Effector memory CD4-positive, alpha-beta T cell (primary cell): ENCODE results near the gene CARD6.
"Not testable (repeated sequence)": the region's sequence is repeated elsewhere in the genome, so short reads cannot be mapped to it uniquely, and the experiment has no call there.

Experiments used
- DNase-seq, 3 donors: peaks; one replicate each; pipeline ENCODE4 v3.0.0-alpha.2; 2020
- H3K27ac ChIP-seq: 2 replicates; pipeline ENCODE4 v1.7.0; 2013; ENCODE audit warnings: mild to moderate bottlenecking, low read length, moderate library complexity; ENCODE audit not compliant: insufficient read depth, poor library complexity, severe bottlenecking
- H3K27me3 ChIP-seq: replicated peaks from 2 replicates; pipeline ENCODE4 v1.7.0; 2013; ENCODE audit warnings: mild to moderate bottlenecking, low read length; ENCODE audit not compliant: insufficient read depth, control insufficient read depth, poor library complexity, severe bottlenecking
- H3K36me3 ChIP-seq: 2 replicates; pipeline ENCODE4 v1.7.0; 2013; ENCODE audit warnings: mild to moderate bottlenecking, low read length, moderate library complexity; ENCODE audit not compliant: control insufficient read depth, insufficient read depth
- H3K4me1 ChIP-seq: 2 replicates; pipeline ENCODE4 v1.7.0; 2013; ENCODE audit warnings: low read length, mild to moderate bottlenecking; ENCODE audit not compliant: control insufficient read depth, insufficient read depth, poor library complexity, severe bottlenecking
- H3K4me3 ChIP-seq: 2 replicates; pipeline ENCODE4 v1.7.0; 2013; ENCODE audit warnings: low read length, low read depth, mild to moderate bottlenecking; ENCODE audit not compliant: insufficient read depth, poor library complexity, severe bottlenecking
- H3K9me3 ChIP-seq: 2 replicates; pipeline ENCODE4 v1.7.0; 2013; ENCODE audit warnings: mild to moderate bottlenecking, low read length, moderate library complexity; ENCODE audit not compliant: control insufficient read depth

The CARD6 gene

GRCh38 chr5:40799258-40799657 is 41.9 kb upstream of the CARD6 start:
- DNase-seq = no peak
- Histone ChIP-seq H3K27ac (no peak overlapping the region), H3K4me1 (peaks cover 13% of the 10 kb centered on the region), H3K4me3 (no peak overlapping the region), H3K9me3 (no peaks in the 10 kb centered on the region), H3K36me3 (no peaks in the 10 kb centered on the region), H3K27me3 (no peaks in the 10 kb centered on the region)

GRCh38 chr5:40801771-40802562 is 39.2 kb upstream of the CARD6 start:
- Histone ChIP-seq H3K4me1 (peaks cover 10% of the 10 kb centered on the region), H3K4me3 (no peak overlapping the region), H3K9me3 (no peaks in the 10 kb centered on the region), H3K27me3 (no peaks in the 10 kb centered on the region), H3K27ac (no peak overlapping the region), H3K36me3 (no peaks in the 10 kb centered on the region)
- no peak for DNase-seq

GRCh38 chr5:40812125-40812524 is 29.0 kb upstream of the CARD6 start:
- no peak for DNase-seq
- no peaks in the 10 kb centered on the region for H3K27me3 ChIP-seq
- no peaks in the 10 kb centered on the region for H3K4me1 ChIP-seq
- no peak overlapping the region for H3K4me3 ChIP-seq
- no peaks in the 10 kb centered on the region for H3K36me3 ChIP-seq
- H3K27ac ChIP-seq = no peak overlapping the region
- H3K9me3 ChIP-seq = no peaks in the 10 kb centered on the region

- no peaks in the 10 kb centered on the region for H3K36me3 ChIP-seq
- no peak overlapping the region for H3K27ac ChIP-seq
- no peak for DNase-seq
- no peaks in the 10 kb centered on the region for H3K27me3 ChIP-seq
- no peak overlapping the region for H3K4me3 ChIP-seq
- H3K4me1 ChIP-seq = no peaks in the 10 kb centered on the region
- H3K9me3 ChIP-seq = no peaks in the 10 kb centered on the region
Measured at GRCh38 chr5:40813698-40814281, 27.4 kb upstream of the CARD6 start.

GRCh38 chr5:40823459-40823858 is 17.7 kb upstream of the CARD6 start:
- H3K4me3 ChIP-seq = no peak overlapping the region
- H3K36me3 ChIP-seq = peaks cover 17% of the 10 kb centered on the region
- H3K9me3 ChIP-seq = no peaks in the 10 kb centered on the region
- no peak for DNase-seq
- H3K27ac ChIP-seq = no peak overlapping the region
- no peaks in the 10 kb centered on the region for H3K4me1 ChIP-seq
- no peaks in the 10 kb centered on the region for H3K27me3 ChIP-seq

- H3K36me3 ChIP-seq = peaks cover 34% of the 10 kb centered on the region
- DNase-seq, H3K27me3 ChIP-seq, H3K4me3 ChIP-seq, H3K4me1 ChIP-seq, H3K9me3 ChIP-seq, H3K27ac ChIP-seq: not testable (repeated sequence)
Measured at GRCh38 chr5:40825461-40826043, 15.6 kb upstream of the CARD6 start.

- Histone ChIP-seq H3K4me1 (no peaks in the 10 kb centered on the region), H3K27me3 (no peaks in the 10 kb centered on the region), H3K4me3 (no peak overlapping the region), H3K27ac (no peak overlapping the region), H3K36me3 (peaks cover 45% of the 10 kb centered on the region), H3K9me3 (no peaks in the 10 kb centered on the region)
- no peak for DNase-seq
Measured at GRCh38 chr5:40826489-40827187, 14.5 kb upstream of the CARD6 start.

GRCh38 chr5:40827188-40827977 is 13.8 kb upstream of the CARD6 start:
- Histone ChIP-seq H3K4me1 (no peaks in the 10 kb centered on the region), H3K9me3 (no peaks in the 10 kb centered on the region), H3K27ac (no peak overlapping the region), H3K4me3 (no peak overlapping the region), H3K36me3 (peaks cover 52% of the 10 kb centered on the region), H3K27me3 (no peaks in the 10 kb centered on the region)
- DNase-seq = no peak

GRCh38 chr5:40828021-40828631 is 13.0 kb upstream of the CARD6 start:
- peaks cover 59% of the 10 kb centered on the region for H3K36me3 ChIP-seq
- no peaks in the 10 kb centered on the region for H3K9me3 ChIP-seq
- no peak overlapping the region for H3K4me3 ChIP-seq
- no peak for DNase-seq
- no peak overlapping the region for H3K27ac ChIP-seq
- no peaks in the 10 kb centered on the region for H3K27me3 ChIP-seq
- H3K4me1 ChIP-seq = peaks cover 6% of the 10 kb centered on the region
